Measurements from ENCODE around the gene PCYT1A. TPM values are rescaled to one million over a fixed set of nuclear protein-coding genes. Genes with fewer than 3 reads are reported as not detected.

PCYT1A gene
- total and polyA plus RNA-seq, 4 experiments from 2014 or later = 11.0 to 73.7 (median 47.8) TPM

GRCh38 chr3:196232154-196232881, 55.2 kb downstream of the PCYT1A start:
- H3K4me1 Mint-ChIP-seq = peaks cover 0 to 3% (median under 1%) of the 10 kb centered on the region in 4 donors
- ChIA-PET POLR2A (ENCODE audit: partially characterized antibody) (no interaction called here), CTCF (ENCODE audit: partially characterized antibody) (no interaction called here)
- DNase-seq = no peak
- no peak overlapping the region for H3K4me3 ChIP-seq (ENCODE audit: low read length in 2 of 2)
- no peaks in the 10 kb centered on the region for H3K27me3 Mint-ChIP-seq
- no peak overlapping the region for H3K27ac ChIP-seq (ENCODE audit: low read depth, low read length)
- H3K9me3 Mint-ChIP-seq = peaks cover 0 to 2% (median 0%) of the 10 kb centered on the region in 8 donors
- H3K36me3 Mint-ChIP-seq = peaks cover 0 to 10% of the 10 kb centered on the region in 2 donors
- no peaks in the 10 kb centered on the region for H3K27me3 ChIP-seq (ENCODE audit: insufficient read depth, low read length)
- H3K4me3 Mint-ChIP-seq = no peak overlapping the region
- H3K4me1 ChIP-seq (ENCODE audit: insufficient read depth, low read length) = no peaks in the 10 kb centered on the region
- intact Hi-C loops (cut with micrococcal nuclease) = no loop called here
- no peak overlapping the region for H3K27ac Mint-ChIP-seq
- H3K9me3 ChIP-seq (ENCODE audit: control insufficient read depth in 1 of 2, low read length in 2 of 2) = no peaks in the 10 kb centered on the region
- H3K36me3 ChIP-seq (ENCODE audit: insufficient read depth, low read length) = peaks cover 4% of the 10 kb centered on the region

- Mint-ChIP-seq H3K27ac (peak overlapping the region in 2 of 7 donors; percentile 48 to 50), H3K9me3 (peaks cover 0 to 2% (median 0%) of the 10 kb centered on the region in 8 donors), H3K27me3 (no peaks in the 10 kb centered on the region), H3K4me1 (no peaks in the 10 kb centered on the region), H3K4me3 (no peak overlapping the region), H3K36me3 (no peaks in the 10 kb centered on the region)
- CTCF ChIA-PET (ENCODE audit: partially characterized antibody) = no interaction called here
- no peaks in the 10 kb centered on the region for H3K36me3 ChIP-seq (ENCODE audit: insufficient read depth, low read length)
- H3K27me3 ChIP-seq (ENCODE audit: insufficient read depth, low read length) = no peaks in the 10 kb centered on the region
- intact Hi-C loops (cut with micrococcal nuclease) = no loop called here
- no peaks in the 10 kb centered on the region for H3K9me3 ChIP-seq (ENCODE audit: control insufficient read depth in 1 of 2, low read length in 2 of 2)
- no peak overlapping the region for H3K27ac ChIP-seq (ENCODE audit: low read depth, low read length)
- POLR2A ChIA-PET (ENCODE audit: partially characterized antibody) = no interaction called here
- H3K4me1 ChIP-seq (ENCODE audit: insufficient read depth, low read length) = no peaks in the 10 kb centered on the region
- DNase-seq = no peak
- H3K4me3 ChIP-seq (ENCODE audit: low read length in 2 of 2) = no peak overlapping the region
These were observed 59.7 kb downstream of the PCYT1A start for GRCh38 chr3:196227629-196228493.

GRCh38 chr3:196227121-196227561, 60.4 kb downstream of the PCYT1A start:
- POLR2A ChIA-PET (ENCODE audit: partially characterized antibody) = no interaction called here
- no peak overlapping the region for H3K27ac ChIP-seq (ENCODE audit: low read depth, low read length)
- H3K4me1 Mint-ChIP-seq = no peaks in the 10 kb centered on the region

GRCh38 chr3:196225763-196226364, 61.7 kb downstream of the PCYT1A start:
- Histone ChIP-seq H3K27ac (ENCODE audit: low read depth, low read length) (no peak overlapping the region), H3K36me3 (ENCODE audit: insufficient read depth, low read length) (no peaks in the 10 kb centered on the region), H3K4me3 (ENCODE audit: low read length in 2 of 2) (no peak overlapping the region), H3K4me1 (ENCODE audit: insufficient read depth, low read length) (no peaks in the 10 kb centered on the region), H3K27me3 (ENCODE audit: insufficient read depth, low read length) (no peaks in the 10 kb centered on the region), H3K9me3 (ENCODE audit: control insufficient read depth in 1 of 2, low read length in 2 of 2) (no peaks in the 10 kb centered on the region)
- intact Hi-C loops (cut with micrococcal nuclease) = no loop called here
- DNase-seq = no peak
- Mint-ChIP-seq H3K4me1 (no peaks in the 10 kb centered on the region), H3K27ac (no peak overlapping the region), H3K4me3 (no peak overlapping the region), H3K27me3 (no peaks in the 10 kb centered on the region), H3K36me3 (no peaks in the 10 kb centered on the region), H3K9me3 (peaks cover 0 to 2% (median 0%) of the 10 kb centered on the region in 8 donors)
- ChIA-PET POLR2A (ENCODE audit: partially characterized antibody) (no interaction called here), CTCF (ENCODE audit: partially characterized antibody) (no interaction called here)

More at GRCh38 chr3:196227121-196227561, 60.4 kb downstream of the PCYT1A start:
- no peak overlapping the region for H3K4me3 ChIP-seq (ENCODE audit: low read length in 2 of 2)
- H3K36me3 ChIP-seq (ENCODE audit: insufficient read depth, low read length) = no peaks in the 10 kb centered on the region
- H3K27ac Mint-ChIP-seq = no peak overlapping the region
- peak overlapping the region in 1 of 8 donors; percentile 4 for H3K4me3 Mint-ChIP-seq
- intact Hi-C loops (cut with micrococcal nuclease) = no loop called here
- no peaks in the 10 kb centered on the region for H3K36me3 Mint-ChIP-seq
- CTCF ChIA-PET (ENCODE audit: partially characterized antibody) = no interaction called here
- peaks cover 0 to 2% (median 0%) of the 10 kb centered on the region in 8 donors for H3K9me3 Mint-ChIP-seq
- no peaks in the 10 kb centered on the region for H3K27me3 Mint-ChIP-seq
- H3K27me3 ChIP-seq (ENCODE audit: insufficient read depth, low read length) = no peaks in the 10 kb centered on the region
- DNase-seq = no peak
- no peaks in the 10 kb centered on the region for H3K9me3 ChIP-seq (ENCODE audit: control insufficient read depth in 1 of 2, low read length in 2 of 2)
- no peaks in the 10 kb centered on the region for H3K4me1 ChIP-seq (ENCODE audit: insufficient read depth, low read length)

GRCh38 chr3:196225086-196225485, 62.4 kb downstream of the PCYT1A start:
- Mint-ChIP-seq H3K9me3 (peaks cover 0 to 2% (median 0%) of the 10 kb centered on the region in 8 donors), H3K4me3 (no peak overlapping the region), H3K36me3 (no peaks in the 10 kb centered on the region), H3K27me3 (no peaks in the 10 kb centered on the region), H3K4me1 (no peaks in the 10 kb centered on the region), H3K27ac (no peak overlapping the region)
- Histone ChIP-seq H3K4me3 (ENCODE audit: low read length in 2 of 2) (no peak overlapping the region), H3K4me1 (ENCODE audit: insufficient read depth, low read length) (no peaks in the 10 kb centered on the region), H3K36me3 (ENCODE audit: insufficient read depth, low read length) (no peaks in the 10 kb centered on the region), H3K27ac (ENCODE audit: low read depth, low read length) (no peak overlapping the region), H3K9me3 (ENCODE audit: control insufficient read depth in 1 of 2, low read length in 2 of 2) (no peaks in the 10 kb centered on the region), H3K27me3 (ENCODE audit: insufficient read depth, low read length) (no peaks in the 10 kb centered on the region)
- no peak for DNase-seq
- POLR2A ChIA-PET (ENCODE audit: partially characterized antibody) = no interaction called here
- intact Hi-C loops (cut with micrococcal nuclease) = no loop called here
- CTCF ChIA-PET (ENCODE audit: partially characterized antibody) = no interaction called here

- ChIA-PET POLR2A (ENCODE audit: partially characterized antibody) (interaction anchor here (0.6 to 1.2 kb wide), 2 partner anchors 11 to 44 kb away, joined by 3 read pairs; no protein-coding TSS in a partner anchor), CTCF (ENCODE audit: partially characterized antibody) (no interaction called here)
- Histone ChIP-seq H3K27ac (ENCODE audit: low read depth, low read length) (no peak overlapping the region), H3K4me3 (ENCODE audit: low read length in 2 of 2) (no peak overlapping the region), H3K4me1 (ENCODE audit: insufficient read depth, low read length) (peaks cover 13% of the 10 kb centered on the region), H3K27me3 (ENCODE audit: insufficient read depth, low read length) (no peaks in the 10 kb centered on the region), H3K36me3 (ENCODE audit: insufficient read depth, low read length) (no peaks in the 10 kb centered on the region), H3K9me3 (ENCODE audit: control insufficient read depth in 1 of 2, low read length in 2 of 2) (no peaks in the 10 kb centered on the region)
- Mint-ChIP-seq H3K27ac (peak overlapping the region in 1 of 7 donors; percentile 11), H3K4me1 (peaks cover 3 to 12% (median 10%) of the 10 kb centered on the region in 4 donors), H3K36me3 (no peaks in the 10 kb centered on the region), H3K9me3 (peaks cover 0 to 2% (median 0%) of the 10 kb centered on the region in 8 donors), H3K4me3 (no peak overlapping the region), H3K27me3 (no peaks in the 10 kb centered on the region)
- no peak for DNase-seq
- intact Hi-C loops (cut with micrococcal nuclease) = no loop called here
These were observed 64.5 kb downstream of the PCYT1A start for GRCh38 chr3:196222876-196223595.
